HG02885 (cell line): Measurements from ENCODE around the gene LRRC17.

Experiments used
- ATAC-seq: cut with Tn5 transposase; IDR thresholded peaks from one replicate; pipeline ENCODE4 v1.9.1; 2021; ENCODE audit warnings: mild to moderate bottlenecking; ENCODE audit not compliant: unreplicated experiment, poor library complexity

Gene LRRC17, protein sequence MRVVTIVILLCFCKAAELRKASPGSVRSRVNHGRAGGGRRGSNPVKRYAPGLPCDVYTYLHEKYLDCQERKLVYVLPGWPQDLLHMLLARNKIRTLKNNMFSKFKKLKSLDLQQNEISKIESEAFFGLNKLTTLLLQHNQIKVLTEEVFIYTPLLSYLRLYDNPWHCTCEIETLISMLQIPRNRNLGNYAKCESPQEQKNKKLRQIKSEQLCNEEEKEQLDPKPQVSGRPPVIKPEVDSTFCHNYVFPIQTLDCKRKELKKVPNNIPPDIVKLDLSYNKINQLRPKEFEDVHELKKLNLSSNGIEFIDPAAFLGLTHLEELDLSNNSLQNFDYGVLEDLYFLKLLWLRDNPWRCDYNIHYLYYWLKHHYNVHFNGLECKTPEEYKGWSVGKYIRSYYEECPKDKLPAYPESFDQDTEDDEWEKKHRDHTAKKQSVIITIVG

DNA sequence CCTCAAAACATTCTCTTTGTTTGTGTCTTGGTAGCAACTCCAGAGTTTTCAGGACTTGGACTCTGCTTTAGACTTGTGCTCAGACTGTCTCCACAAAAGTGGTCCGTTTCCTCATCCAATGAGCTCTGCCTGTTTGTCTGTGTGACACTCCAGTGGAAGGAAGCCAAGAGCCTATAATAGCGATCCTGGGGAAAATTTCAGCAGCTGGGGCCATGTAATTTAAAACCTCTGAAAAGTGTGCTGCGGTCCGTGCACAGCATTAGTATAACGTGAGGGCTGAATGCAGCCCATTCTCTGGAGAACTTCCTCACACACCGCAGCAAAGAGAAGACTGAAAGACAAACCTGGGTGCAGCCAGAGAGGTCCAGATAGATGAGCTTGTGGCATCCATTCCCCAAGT, at the start of gene LRRC17:
Gene LRRC17, plus strand, starts transcription at position 259 of the 400 bp plus-strand sequence. CDS start 20,914 bp downstream, outside the sequence.
- ATAC-seq: no peak

DNA sequence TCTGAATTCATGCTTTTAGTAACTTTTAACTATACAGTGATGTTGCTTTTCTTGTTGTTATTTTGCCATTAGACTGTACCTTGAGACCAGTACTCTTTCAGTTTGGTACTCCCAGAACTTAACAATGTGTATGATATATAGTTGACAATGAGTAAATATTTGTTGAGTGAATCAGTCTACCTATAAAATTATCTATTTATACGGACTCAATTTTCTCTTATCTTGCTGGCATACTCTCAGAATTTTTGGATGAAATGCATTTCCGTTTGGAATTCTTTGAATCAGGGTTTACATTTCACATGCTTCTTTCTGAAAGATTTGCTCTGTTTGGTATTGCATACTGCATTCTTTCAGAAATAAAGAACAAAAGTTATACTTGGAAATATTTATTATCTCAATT, 47.8 kb upstream of the LRRC17 start:
- no peak for ATAC-seq

DNA sequence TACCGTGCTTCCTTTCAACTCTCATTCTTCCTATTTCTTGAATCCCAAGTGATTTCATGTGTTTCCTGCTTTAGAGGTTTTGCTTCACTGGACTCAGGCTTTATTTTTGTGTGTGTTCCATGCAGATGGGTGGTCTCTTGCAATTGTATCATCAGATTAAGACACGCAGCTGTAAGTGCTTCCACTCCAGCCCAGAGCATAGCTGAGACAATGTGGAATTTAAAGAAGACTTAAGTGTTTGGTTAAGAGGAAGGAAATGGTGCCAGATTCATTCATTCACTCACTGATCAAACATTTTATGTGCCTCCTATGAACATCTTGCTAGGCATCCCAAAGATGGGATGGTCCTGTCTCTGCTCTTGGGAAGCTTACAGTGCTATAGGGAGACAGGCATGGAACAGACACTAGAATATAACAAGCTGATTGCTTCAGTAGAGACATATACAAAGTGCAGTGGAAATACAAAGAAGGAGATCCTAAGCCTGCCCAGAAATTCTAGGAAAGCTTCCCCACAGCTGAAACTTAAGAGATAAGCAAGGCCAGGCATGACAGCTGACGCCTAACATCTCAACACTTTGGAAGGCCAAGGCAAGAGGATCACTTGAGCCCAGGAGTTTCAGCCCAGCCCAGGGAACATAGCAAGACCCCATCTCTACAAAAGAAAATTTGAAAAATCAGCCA, 46.1 kb upstream of the LRRC17 start:
- ATAC-seq: no peak

DNA sequence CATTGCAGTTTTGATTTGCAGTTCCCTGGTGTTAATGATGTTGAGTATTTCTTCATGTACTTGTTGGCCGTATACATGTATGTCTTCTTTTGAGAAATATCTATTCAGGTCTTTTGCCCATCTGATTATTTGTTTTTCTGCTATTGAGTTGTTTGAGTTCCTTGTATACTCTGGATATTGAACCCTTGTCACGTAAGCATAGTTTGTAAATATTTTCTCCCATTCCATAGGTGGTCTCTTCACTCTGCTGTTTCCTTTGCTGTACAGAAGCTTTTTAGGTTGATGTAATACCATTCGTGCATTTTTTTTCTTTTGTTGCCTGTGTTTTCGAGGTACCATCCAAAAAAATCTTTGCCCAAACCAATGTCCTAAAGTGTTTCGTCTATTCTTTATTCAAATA, 43.6 kb upstream of the LRRC17 start:
- ATAC-seq: no peak

DNA sequence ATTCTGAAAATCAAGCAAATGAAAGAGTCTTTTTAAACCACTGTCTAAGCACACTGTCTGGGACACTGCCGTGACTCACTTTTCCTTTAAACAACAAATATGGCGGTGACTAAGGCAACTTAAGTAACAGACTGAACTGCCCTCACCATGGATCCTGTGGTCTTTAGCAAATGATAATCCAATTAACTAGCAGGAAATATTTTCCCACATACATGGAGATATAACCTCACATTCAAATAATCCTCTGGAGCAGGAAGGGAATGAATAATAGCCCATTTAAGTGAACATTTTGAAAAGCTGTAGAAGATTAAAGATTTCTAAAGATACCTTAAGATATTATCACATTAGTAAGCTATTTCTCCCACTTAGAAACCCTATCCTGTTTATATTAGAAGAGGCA, 40.3 kb upstream of the LRRC17 start:
- ATAC-seq: no peak

DNA sequence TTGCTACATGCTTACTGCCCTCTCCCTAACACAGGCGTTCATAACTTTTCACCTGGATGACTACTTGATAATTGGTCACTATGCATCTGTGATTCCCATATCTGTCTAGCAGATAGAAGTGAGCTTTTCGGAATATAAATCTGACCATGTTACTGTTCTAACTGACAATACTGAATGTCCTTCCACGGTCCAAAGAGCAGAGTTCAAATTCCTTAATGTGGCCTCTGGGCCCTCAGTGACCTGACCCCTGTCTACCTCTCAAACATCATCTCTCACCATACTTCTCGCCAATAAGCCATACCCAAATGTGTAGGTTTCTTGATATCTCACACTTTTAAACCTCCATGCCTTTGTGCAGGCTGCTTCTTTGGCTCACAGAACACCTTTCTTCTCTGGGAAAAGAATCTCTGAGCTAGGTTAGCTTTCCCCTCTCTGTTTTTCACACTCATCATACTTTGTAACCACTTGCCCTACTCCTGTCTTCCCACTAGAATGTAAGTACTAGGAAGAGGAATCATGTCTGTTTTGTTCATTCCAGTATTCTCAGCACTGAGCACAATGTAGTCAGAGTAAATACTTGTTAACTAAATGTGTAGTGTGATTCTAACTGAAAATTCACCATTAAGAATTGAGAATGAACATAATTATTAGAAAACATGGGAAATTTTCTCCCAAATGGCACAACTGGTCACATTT, 39.2 kb upstream of the LRRC17 start:
- ATAC-seq: peak; percentile 19

DNA sequence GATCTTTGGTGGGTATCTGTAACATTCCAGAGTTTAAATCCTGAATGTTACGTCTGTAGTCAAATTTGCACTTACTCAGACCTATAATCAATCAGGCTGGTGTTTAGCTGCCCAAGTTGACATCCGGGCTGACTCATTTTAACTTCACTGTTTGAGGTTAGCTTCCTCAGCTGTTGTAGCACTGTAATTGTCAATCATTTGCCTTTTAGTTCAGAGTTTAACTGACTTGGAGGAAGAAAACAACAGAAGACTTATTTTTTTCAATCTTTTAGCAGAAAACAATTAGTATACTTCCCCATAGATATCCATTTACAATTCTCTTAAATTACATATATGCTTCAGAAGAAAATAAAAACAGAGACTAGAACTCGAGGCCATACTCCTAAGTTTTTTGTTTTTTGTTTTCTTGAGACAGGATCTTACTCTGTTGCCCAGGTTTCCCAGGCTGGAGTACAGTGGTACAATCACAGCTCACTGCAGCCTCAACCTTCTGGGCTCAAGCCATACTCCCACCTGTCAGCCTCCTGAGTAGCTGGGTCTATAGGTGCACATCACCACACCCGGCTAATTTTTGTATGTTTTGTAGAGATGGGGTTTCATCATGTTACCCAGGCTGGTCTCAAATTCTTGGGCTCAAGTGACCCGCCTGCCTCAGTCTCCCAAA, 38.5 kb upstream of the LRRC17 start:
- peak; percentile 99 for ATAC-seq

DNA sequence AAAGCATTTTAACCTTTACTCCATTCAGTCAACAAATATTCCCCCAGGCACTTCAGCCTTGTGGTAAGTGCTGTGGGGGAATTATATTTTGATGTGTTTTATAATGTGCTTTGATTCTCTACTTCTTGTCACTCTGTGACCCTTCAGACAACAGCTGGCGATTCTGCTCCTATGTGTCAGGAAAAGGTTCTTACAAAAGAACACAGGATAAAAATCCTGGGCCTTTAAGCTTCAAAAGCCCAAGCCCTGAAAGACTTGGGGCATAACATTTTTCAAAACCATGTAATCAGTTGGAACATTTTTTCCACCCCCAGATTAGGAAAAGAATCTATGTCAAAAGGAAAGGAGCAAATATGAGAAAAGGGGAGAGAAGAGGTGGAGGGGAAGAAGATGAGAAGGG, 37.8 kb upstream of the LRRC17 start:
- ATAC-seq: no peak

DNA sequence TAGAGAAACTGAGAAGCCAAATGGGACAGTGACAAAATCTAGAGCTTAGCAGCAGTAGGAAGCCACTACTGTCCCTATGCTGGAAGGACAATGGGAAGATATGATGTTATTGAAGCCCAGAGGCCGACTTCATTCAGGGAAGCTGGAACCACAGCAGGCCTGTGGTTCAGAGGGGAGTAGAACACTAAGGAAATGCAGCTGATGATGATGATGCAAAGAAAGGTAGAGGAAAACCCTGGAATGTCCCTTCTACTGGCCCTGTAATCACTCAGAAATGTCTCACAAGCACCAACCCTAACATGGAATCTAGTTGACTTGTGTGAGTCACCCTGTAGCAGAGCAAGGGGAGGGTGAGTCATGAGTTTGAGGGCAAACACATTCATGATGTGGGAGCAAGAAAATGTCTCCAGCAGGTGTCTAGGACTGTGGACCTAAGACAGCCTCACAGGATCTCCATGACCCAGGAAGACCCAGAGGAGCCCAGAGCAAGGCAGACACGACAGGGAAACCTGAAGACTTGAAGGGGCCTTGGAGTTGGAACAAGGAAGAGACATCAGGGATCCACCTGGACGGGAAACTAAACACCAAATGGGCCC, 37.0 kb upstream of the LRRC17 start:
- ATAC-seq: no peak

DNA sequence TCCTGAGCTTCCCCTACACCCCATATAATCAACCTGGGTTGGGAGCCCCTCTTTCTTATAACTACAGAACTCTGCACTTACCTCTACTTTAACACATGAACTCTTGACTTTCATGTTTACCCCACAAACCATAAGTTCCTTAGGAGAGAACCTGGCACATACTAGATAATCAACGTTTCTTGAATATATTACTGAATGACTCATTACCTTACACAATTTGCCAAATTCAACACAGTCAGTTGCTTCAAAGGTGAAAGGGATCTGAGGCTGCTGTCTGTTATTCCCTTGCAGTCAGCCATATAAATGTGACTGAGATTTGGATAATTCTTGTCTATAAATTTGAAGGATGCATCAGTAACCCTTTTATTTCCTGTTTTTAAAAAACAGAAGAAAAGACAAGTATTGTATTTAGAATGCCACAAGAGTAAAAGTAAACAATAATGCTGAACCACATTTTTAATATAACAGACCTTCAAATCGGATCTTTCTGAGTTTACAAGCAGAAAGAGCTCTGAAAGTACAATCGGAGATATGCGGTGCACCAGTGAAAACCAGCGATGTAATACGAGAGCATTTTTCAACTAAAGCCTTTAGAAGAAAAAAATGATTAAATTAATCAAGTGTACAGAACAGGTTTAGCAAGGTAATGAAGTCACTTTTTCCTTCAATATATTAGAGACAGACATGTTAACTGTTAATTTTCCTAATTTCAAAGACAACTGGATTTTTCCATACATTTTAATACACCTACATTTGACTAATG, 29.5 kb upstream of the LRRC17 start:
- no peak for ATAC-seq

DNA sequence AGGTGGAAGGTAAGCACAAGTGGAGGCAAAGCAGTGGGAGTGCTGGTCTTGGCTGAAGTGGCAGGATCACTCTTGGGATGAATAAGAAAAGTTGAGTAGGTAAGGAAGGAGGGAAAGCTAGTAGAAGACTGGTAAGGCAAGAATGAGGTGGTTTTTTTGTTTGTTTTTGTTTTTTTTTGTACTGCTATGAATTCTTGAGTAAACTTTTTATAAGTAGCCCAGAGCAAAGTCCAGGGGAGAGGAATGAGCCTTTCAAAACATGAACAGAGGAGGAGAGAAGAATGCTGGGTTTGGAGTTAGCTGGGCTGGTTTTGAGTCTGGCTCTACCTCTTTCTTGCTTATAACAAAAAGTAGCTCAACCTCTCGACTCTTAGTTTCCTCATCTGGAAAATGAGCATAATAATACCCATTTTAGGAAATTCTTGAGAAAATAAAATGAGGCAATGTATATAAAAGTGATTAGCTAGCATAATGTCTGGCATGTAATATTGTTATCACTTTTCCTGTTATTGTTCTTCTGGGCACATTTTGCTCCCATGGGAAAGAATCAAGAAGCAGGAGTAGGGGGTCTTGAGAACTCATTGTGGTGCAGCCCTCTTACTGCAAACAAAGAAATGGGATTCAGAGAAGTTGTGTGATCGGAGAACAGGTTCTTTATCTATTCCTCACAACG, 24.1 kb upstream of the LRRC17 start:
- ATAC-seq: no peak

DNA sequence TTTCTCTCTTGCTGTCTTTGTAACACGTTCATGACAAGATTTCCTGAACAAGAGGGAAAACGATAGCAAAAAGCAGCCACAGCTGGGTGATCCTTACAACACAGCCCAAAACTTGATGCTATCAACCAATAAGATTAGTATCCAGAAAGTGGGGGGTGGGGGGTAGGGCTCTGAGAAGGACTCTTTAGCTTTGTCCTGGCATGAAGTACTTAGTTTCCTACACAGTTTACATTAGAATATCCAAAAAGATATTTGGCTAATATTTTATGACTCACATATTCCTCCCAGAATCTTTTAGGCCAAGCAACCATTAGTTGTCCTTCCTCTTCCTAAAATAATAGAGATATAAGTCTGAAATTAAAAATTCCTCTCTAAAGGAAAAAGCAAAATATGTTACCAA, 22.9 kb upstream of the LRRC17 start:
- no peak for ATAC-seq

DNA sequence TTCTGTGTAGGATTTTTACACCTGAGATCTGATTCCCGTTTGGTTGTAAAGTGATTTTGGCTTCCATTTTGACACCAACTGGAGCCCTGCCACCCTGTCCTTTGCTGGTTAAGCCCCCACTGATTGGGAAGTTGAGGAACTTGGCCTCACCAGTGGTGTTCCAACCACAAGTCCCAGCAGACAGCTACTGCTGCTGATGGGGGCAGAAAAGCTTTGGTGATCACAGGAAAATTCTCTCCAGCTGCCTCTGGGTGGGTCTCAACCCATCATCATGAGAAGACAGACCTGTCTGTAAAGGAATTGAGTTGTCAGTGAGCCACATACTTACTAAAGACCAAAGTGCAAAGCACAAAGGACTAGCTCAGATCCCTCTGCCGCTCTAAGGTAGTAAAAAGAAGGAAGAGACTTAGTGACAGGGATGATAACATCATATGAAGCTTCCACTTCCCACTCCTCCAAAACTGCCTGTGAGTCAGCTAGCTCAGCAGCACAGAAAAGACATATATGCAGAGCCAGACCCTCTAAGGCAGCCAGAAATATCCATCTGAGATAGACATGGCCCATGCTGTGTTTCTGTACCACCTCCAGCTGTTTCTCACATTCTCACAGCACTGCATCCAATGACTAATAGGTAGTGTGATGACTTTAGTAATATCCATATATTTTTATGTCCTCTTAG, 22.4 kb upstream of the LRRC17 start:
- no peak for ATAC-seq

DNA sequence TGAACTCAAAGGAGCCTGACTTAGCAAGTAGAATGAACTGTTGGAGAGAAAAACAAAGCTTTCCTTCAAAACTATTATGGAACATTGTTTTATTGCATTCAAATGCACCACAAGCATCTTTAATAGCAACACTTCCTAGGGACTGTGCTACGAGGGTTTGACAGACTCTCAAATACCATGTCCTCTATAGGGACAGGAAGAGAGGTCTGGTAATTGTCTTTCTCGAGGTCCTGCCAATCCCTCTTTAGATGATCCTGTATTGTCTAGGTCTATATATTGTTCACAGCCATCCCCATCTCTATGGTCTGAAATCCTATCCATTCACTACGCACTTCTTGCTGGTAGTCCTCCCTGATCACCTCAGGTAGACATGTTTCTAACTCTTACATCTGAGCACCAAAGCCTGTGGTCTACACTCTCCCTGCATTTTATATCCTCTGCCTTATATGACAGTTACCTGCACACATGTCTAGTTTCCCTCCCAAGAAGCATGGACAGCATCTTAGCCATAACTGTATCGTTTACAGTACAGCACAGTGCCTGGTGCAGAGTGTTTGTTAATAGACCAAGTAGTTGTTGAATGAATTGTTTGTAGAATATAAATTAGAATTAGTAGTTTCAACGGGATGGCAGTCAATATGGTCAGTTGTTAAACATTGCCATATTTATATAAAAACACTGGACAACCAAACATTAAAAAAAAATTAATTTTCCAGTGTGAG, 21.7 kb upstream of the LRRC17 start:
- ATAC-seq: no peak

DNA sequence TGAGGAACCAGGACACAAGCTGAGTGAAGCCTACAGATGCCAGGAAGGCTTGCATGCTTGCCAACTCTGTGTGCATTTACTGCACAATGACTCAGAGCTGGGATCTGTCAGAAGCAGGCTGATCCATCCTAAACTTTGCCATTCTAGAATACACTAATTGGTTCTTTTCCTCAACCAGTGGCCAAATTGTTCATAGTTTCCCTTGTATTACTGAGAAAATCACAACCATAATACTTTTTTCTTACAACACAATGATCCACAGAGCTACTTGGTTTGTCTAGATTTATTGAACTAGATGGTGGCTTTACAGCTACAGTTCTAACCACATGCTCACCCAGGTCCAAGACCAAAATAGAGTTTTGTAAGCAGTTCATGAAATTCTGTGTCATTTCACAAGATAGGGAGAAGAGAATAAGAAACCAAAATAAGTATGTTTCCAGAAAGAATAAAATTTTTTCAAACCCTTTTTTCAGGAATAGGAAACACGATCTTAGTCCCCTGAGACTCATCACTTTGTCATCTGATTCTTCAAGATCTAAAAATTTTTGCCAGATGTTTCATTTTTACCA, 21.0 kb upstream of the LRRC17 start:
- no peak for ATAC-seq

DNA sequence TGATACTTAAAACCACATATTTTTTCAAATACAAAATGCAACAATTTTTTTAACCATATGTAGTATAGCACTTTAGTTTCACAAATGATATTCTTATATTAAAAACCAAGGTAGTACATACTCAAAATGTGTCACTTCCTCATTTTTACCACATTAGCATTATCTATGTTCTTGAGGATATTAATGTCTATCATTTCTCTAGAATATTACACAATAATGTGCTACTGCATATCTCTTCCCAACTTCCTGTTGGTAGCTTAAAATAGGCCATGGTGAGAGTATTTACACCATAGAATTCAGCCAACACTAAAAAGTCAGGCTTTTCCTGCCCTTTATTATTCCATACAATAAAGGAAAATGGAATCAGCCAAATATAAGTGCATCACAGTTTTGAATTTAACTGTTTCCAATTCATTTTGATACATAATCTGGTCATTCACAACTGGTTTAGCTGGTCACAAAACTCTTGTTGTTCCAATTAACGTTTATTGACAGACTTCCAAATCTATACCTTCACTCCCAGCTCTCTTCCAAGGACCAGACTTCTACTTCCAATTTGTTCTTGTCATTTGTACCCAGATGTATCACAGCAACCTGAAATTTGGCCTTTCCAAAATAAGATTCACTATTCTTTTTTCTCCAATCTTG, 20.0 kb upstream of the LRRC17 start:
- no peak for ATAC-seq

DNA sequence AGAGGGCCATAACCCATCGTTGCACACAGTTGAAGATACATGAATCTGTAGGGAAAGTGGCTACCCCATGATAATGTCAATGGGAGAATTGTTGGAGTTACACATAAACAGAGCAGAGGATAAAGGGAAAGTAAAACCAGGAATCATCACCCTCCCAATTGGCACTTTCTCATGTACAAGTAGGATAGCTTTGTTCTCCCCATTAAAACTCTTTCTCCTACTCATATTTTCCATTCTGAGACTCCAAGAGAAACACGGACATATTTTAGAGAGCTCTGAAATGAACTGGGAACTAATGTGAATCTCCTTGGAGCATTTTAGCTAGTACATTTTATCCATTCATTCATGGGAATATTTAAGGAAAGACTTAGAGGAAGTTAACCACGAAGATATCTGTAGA, 17.2 kb upstream of the LRRC17 start:
- no peak for ATAC-seq
